ENCODE measurements around the gene MGAT4D.
"Not testable (repeated sequence)": the region's sequence is repeated elsewhere in the genome, so short reads cannot be mapped to it uniquely, and the experiment has no call there.

Gene MGAT4D

GRCh38 chr4:140427919-140428471, 70.1 kb downstream of the MGAT4D start:
- DNase-seq: no peak

- peak; percentile 12 for DNase-seq
Observed at GRCh38 chr4:140427106-140427918, 70.8 kb downstream of the MGAT4D start, which contains the start of gene CLGN. Gene CLGN (minus strand): TSS chr4:140427648. CDS start chr4:140413078, 14,570 bp downstream.

GRCh38 chr4:140426610-140427105, 71.4 kb downstream of the MGAT4D start:
- no peak for DNase-seq

- no peak for DNase-seq
Observed at GRCh38 chr4:140423106-140423505, 75.0 kb downstream of the MGAT4D start.

GRCh38 chr4:140413130-140413969, 84.7 kb downstream of the MGAT4D start:
- DNase-seq: not testable (repeated sequence)

- no peak for DNase-seq
Observed at GRCh38 chr4:140408974-140409373, 89.1 kb downstream of the MGAT4D start.

- DNase-seq: no peak
Observed at GRCh38 chr4:140406292-140406691, 91.8 kb downstream of the MGAT4D start.

- DNase-seq: no peak
Observed at GRCh38 chr4:140400111-140400510, 98.0 kb downstream of the MGAT4D start.

GRCh38 chr4:140395668-140396067, 102.4 kb downstream of the MGAT4D start:
- no peak for DNase-seq
